Measurements from ENCODE around the gene C2orf80.
"Not testable (repeated sequence)": the region's sequence is repeated elsewhere in the genome, so short reads cannot be mapped to it uniquely, and the experiment has no call there.

The C2orf80 gene

DNA sequence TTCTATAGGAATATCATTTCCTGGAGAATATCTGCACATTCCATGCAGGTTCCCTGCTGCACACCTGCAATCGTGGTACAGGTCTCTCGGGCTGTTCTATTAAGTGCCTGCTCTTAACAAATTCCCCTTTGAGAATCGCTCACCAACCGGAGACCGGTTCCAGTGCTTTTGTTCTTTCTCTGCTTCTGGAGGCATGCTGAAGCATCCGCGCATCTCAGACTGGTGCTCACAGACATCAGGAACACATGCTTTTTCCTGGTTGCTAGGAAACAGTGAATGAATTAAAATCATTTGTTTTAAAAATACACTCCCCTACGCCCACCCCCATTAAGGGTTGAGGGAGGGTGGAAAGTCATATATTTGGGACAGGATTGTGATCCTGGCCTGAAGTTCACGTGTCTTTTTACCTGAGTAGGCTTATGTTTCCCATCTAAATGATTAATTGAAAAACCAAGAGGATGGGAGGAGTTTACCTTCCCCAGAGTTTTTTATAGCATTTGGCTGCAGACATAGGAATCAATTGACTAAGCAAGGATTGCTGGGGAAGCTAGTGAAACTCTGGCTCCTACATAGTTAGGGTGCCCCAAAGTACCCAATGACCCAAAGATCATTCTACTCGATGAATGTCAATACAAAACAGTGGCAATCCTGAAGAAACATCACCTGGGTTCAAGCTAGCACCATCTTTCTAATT is at the start of gene C2orf80:
C2orf80 (minus strand) TSS at position 221 of the 694 bp plus-strand sequence. CDS start 3,044 bp downstream, outside the sequence.
- no peak for DNase-seq (ENCODE audit: low read depth in 2 of 2)

DNA sequence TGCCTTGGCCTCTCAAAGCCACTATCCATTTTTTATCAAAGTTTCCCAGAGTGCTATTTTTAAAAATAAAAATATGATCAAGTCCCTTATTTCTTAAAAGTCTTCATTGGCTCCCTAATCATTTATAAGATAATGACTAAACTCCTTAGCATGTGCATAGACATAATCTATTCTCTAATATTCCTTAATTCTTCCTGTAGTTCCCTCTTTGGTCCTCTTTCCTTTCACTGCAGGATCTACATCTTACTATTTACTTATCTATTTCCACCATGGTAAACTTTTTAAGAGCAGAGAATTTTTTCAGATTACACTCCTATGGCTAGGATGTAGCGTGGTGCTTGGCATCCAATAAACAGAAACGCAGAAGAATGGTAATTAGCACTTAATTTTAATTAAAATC is 46.0 kb upstream of the C2orf80 start:
- DNase-seq (ENCODE audit: low read depth in 2 of 2): no peak

DNA sequence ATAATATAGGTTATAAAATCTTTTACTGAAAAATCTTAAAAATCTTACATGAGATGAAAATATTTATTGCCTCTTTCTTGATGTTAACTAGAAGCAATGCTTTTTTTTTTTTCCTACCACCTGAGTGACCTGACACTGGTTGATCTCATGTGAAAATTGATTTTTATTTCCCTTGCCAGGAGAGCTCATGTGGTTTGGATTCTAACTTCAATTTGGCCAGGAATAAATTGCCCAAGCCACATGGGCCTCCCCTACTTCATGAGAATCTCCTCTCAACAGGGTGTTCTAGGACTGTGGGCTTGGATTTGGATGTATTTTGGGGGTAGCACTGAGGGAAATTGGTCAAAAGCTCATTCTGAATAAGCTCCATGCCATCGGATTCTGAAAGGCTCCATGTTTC is 45.0 kb upstream of the C2orf80 start:
- no peak for DNase-seq (ENCODE audit: low read depth in 2 of 2)

DNA sequence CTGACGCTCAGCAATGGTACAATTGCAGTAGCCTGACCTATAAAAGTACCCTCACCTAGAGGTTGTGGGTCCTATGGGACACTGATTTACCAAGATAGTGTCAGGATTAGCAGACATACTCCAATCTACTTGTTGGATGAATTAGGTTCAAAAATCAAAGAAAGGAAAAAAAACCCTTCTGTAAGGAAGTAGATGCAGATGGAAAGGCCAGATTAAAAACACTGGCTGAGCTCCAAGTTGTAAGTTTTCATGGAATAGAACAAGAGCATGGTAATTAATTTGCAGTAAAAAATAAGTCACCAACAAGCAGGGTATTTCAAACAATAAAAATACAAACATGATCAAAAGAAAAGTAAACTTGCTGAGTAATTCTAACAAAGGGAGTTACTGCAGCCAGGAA is 38.6 kb upstream of the C2orf80 start:
- no peak for DNase-seq (ENCODE audit: low read depth in 2 of 2)

DNA sequence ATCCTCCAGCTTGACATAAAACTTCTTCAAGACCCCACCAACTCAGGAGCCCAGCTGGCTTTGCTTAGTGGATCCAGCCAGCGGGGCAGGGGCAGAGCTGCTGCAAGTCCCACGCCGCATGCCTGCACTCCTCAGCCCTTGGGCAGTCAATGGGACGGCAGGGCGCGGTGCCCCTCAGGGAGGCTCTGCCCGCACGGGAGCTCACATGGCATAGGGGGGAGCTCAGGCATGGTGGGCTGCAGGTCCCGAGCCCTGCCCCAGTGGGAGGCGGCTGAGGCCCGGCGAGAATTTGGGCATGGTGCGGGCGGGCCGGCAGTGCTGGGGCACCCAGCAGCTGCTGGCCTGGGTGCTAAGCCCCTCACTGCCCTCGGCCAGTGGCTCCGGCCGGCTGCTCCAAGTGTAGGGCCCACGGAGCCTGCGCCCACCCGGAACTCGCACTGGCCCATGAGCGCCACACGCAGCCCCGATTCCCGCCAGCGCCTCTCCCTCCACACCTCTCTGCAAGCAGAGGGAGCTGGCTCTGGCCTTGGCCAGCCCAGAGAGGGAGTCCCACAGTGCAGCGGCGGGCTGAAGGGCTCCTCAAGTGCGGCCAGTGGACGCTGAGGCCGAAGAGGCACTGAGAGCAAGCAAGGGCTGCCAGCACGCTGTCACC is 37.9 kb upstream of the C2orf80 start:
- no peak for DNase-seq (ENCODE audit: low read depth in 2 of 2)

DNA sequence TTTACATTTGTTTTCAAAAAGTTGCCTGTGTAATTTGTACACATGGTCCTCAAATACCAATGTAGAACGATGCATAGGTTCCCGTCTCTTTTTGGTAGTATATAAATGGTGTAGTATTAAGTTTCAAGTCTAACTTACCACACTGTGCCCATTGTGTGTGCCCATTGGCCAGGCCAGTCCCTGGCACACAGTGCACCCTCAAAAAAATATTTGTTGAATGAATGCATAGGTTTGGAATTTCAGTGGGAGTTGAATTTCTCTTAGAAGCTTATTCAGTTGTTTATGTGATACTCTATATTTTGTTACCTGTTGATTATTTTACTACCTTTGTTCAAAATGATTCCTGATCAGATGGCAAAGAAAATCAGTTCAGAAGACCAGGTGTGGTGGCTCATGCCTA is 35.0 kb upstream of the C2orf80 start:
- no peak for DNase-seq (ENCODE audit: low read depth in 2 of 2)

DNA sequence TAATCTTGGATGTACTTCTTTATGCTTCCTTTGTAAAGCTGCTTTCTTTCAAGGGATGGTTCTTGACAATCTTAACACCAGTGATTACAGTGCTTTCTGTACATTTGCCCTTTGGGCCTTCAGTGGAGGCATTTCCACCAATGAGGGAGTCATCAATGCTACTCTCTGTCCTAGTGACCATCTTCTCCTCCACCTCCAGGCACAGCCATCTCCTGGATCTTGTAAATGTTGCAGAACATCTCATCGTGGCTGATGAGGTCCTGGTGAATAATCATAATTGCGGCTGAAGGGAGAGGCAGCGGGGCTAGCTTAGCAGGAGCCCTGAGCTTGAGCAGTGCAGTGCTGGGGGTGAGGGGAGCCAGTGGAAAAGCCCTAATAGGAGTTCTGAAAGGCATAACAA is 32.5 kb upstream of the C2orf80 start:
- no peak for DNase-seq (ENCODE audit: low read depth in 2 of 2)

DNA sequence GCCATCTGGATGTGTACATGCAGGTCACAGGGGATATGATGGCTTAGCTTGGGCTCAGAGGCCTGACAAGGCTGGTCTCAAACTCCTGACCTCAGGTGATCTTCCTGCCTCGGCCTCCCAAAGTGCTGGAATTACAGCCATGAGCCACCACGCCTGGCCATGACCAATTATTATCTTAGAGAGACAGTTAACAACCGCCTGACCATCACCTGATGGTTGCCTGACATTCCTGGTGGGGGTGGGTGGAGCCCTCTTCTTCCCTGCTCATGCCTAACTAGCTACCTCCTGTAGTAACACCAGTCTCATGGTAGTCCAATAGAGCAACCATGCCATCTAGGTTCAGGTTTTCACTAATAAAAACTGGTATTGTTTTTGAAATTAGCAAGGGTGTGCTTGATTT is 32.0 kb upstream of the C2orf80 start:
- DNase-seq (ENCODE audit: low read depth in 2 of 2): not testable (repeated sequence)

DNA sequence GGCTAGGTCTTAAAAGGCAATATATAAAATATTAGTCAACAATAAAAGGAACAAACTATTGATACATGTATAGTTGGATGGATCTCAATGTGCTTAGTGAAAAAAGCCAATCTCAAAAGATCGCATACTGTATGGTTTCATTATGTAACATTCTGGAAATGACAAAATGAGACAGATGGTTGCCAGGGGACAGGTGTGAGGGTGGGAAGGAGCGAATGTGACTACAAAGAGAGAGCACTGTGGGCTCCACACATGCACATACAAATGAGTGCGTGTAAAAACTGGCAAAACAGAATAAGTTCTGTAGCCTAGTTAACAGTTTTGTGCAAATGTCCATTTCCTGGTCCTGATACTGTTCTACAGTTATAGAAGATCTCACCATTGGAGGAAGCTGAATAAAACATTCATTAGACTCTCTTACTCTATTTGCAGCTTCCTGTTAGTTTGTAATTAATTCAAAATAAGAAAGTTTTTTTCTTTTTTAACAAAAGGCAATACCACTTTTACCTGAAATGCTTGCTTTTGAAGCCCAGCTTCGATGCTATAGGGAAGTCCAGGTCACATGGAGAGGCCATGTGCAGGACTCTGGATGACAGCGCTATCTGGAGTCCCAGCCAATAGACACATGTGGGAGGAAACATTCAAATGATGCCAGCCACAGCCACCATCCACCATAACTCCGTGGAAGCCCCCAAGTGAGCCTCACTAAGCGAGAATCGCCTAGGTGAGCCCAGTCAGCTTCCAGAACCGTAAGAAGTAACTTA is 21.0 kb upstream of the C2orf80 start:
- DNase-seq (ENCODE audit: low read depth in 2 of 2): no peak

DNA sequence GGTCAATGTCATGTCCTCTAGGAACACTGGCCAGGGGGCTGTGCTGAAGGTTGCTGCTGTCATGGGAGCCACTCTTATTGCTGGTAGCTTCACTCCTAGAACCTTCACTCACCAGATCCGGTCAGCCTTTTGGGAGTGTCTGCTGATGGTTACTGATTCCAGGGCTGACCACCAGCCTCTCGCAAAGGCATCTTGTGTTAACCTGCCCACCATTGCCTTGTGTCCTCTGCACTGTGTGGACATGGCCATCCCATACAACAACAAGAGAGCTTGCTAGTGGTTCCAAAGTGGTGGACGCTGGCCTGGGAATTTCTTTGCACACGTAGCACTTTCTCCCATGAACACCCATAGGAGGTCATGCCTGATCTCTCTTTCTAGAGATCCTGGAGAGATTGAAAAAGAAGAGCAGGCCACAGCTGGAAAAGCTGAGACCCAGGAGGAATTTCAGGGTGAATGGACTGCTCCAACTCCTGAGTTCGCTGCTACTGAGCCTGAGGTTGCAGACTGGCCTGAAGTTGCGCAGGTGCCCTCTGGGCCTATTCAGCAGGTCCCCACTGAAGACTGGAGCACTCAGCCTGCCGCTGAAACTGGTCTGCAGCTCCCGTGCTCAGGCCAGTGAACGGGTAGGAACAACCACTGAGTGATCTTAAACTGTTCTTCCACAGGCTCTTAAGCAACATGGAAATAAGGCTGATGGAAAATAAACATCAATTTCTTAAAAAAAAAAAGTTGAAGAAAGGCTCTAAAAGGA is 18.7 kb upstream of the C2orf80 start:
- DNase-seq (ENCODE audit: low read depth in 2 of 2): no peak

DNA sequence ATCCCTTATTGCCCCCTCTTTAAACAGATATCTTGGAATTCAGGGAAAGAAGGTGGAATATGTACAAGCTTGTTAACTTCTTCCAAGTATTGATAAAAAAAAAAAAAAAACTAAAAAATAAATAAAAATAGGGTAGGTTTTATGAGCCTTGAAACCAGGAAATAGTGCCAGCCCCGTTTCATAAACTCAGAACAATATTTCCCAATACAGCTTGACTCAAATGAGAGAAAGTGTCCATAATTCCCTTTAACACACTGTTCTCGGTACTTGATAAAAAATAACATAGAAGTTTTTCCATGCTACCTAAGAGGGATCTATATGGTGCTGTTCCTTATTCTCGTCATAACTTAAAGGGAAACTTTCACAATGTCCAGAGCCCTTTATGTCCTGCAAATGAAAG is 17.9 kb upstream of the C2orf80 start:
- no peak for DNase-seq (ENCODE audit: low read depth in 2 of 2)

DNA sequence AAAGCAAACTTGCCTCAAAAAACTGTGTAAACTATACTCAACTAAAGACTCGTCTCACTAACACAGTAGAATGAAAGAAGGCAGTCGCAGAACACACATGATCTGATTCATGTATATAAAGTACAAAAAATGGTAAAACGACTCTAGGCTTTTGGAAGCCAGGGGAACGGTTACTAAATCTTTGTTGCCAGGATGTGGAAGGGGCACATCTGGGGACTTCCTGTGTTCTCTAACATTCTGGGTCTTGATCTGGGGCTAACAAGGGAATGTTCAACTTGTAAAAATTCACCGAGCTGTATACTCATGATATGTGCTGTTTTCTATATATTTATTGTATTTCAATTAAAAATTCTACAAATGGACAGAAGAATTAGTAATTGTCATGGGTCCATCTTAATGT is 14.3 kb upstream of the C2orf80 start:
- no peak for DNase-seq (ENCODE audit: low read depth in 2 of 2)

DNA sequence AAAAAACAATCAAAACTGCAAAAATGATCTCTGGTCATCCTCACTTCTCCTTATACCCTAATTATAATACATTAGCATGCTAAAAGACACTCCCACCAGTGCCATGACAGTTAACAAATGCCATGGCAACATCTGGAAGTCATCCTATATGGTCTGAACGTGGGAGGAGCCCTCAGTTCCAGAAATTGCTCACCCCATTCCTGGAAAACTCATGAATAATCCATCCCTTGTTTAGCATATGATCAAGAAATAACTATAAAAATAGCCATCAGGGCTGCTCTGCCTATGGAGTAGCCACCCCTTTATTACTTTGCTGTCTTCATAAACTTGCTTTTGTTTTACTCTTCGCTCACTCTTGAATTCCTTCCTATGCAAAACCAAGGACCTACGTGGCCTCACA is 5.7 kb upstream of the C2orf80 start:
- no peak for DNase-seq (ENCODE audit: low read depth in 2 of 2)

DNA sequence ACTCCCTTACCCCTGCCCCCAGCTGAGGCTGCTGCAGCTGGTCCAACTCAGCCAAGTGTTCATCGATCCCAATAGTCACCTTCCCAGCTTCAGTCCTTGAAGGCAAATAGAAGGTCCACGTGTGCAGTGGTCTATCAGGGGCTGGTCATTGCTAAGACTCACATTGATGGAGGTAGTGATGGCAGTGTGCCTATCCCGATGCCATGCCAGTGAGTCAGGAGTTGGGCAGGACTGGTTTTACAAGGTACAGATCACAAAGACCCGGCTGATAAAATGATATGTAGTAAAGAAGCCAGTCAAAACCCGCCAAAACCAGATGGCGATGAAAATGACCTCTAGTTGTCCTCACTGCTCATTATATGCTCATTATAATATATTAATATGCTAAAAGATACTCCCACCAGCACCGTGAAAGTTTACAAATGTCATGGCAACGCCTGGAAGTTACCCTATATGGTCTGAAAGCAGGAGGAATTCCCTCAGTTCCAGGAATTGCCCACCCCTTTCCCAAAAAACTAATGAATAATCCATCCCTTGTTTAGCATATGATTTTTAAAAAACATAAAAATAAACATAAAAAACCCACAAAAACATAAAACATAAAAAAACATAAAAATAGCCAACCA is 2.9 kb upstream of the C2orf80 start:
- DNase-seq (ENCODE audit: low read depth in 2 of 2): no peak

DNA sequence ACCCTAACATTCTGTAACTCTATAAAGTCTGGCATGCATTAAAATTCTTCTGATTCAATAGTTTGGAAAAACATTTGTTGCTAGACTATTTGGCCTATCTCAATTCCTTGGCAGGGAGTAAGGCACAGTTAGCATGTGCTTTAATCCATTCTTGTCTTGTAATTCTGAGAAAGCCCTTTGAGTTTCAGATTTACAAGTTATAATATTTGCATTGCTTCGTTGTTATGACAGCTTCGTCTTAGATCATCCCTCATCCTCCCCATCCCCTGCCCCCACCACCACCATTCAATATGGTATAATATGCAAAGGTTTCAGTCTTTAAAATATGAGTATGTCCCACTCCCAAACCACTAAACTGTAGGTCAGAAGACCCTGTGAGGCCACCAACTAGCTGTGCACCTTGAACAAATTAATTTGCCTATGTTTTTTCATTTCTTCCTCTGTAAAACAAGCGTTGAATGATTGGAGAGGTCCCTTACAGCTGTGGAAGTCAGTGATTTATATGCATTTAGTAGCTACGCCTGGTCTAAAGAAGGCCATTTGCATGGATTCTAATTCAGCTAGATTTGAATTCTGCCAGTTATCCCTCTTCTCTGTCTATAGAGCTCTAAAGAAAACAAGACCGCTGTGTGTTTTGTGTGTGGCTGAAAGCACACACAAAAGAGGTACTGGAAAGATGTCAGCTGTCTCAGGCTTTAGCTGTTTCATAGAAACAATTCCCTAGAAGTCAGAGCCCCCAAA is 591 bp downstream of the C2orf80 start:
- no peak for DNase-seq (ENCODE audit: low read depth in 2 of 2)

DNA sequence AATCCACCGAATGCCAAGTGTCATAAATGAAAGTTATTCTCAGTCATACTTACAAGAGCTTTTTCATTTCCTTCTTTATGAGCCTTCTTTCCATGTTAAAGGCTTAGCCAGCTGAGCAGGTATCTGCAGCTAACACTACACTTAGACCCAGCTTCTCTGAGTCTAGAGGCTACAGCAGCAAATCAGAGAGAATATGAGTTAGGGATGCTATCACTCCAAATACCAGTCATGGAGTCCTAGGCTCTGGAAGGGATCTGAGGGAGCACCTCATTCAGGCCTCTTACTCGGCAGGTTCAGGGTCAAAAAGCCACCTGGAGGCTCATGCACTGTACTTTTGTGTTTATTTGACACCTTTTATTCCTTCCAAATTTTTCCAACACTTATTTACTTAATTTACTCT is 2.9 kb downstream of the C2orf80 start:
- DNase-seq (ENCODE audit: low read depth in 2 of 2): no peak

DNA sequence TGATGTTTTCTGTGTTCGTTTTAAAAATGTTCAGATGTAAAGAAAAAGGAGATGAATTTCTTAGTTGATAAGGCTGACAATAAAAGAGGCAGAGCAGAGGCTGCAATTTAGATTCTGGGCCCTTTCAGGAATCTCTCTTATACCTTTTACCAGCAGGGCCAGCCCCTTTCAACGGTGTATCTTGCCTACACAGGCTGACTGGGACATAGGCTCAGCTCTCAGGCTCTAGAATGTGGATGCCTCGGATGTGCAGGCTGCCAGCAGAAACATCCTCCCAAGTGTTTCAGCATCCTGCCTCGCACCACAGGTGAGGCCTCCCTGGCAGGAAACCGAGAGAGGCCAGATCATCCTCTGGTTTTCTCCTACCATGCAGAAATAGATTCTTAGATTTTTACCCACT is 3.4 kb downstream of the C2orf80 start:
- no peak for DNase-seq (ENCODE audit: low read depth in 2 of 2)

DNA sequence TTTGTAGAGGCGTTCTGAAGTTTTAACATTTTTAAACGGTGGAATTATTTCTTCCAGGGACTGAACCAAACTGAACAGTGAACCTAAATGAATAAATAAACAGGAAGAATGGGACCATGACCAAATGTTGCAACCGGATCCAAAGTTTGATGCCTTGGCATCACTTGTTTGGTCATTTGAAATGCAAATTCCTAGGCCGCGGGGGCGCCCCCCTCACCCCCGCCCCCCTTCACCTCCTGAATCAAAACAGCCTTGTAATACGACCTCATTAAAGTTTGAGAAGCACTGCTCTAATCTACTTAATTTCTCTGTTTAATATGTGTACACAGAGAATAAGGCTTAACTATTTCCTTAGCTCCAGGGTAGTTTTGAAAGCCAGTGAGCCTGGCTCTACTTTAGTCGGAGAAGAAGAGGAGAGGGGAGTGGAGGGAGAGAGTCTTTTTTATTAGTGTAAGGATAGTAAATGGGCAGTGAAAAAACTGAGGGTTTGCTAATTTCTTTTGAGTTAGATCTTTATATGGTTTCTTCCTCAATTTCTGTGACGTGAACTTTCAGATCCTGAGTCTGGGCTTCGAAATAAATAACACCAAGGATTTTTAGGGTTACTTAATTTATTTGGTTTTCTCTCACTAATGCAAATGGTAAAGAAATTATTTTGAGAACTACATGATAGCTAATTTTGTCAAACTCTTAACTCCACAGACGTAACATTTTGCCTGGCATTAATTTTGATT is 5.7 kb downstream of the C2orf80 start:
- no peak for DNase-seq (ENCODE audit: low read depth in 2 of 2)

DNA sequence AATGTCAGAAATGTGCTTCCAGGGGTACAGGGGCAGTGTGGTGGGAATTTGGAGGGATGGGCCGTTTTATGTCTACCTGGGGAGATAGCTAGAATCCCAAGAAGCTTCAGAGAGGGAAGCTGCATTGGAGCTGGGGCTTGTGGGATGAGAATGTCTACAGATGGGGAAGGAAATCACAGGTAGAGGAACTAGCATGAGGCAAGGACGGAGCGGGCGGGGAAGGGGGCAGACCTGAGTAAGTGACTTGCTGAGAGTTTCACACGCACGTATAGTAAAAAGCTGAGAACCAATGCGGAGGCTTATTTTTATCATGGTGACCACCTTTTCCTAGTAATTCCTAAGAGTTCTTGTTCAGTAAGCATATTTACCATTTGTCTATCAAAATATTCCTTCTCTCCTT is 6.3 kb downstream of the C2orf80 start:
- no peak for DNase-seq (ENCODE audit: low read depth in 2 of 2)

DNA sequence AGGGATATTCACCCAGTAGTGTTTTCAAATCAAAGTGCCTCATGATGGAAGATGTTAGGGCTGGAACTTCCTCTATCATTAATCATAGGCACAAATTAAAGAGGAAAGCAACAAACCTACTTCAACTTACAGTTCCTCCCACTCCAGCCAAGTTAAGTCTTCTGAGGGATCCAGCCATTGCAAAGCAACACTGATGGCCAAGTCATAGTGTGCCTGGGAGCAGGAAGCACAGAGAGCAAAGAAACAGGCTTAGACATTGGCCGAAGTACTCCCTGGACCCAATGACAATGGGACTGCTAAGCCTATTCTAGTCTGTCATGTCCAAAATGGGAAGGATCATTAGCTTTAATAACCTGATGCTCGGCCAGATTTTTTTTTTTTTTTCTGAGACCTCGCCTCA is 7.0 kb downstream of the C2orf80 start:
- DNase-seq (ENCODE audit: low read depth in 2 of 2): no peak

Data from stimulated activated CD8-positive, alpha-beta memory T cell treated with anti-CD3 and anti-CD28 coated beads, Interleukin-15, amount 100 ng/mL, for 48 hours (primary cell).